SK-N-SH treated with all-trans-retinoic acid at 6 μM for 48 hours (cell line): ENCODE data around the gene SPACA9.

ENCODE experiments used
- CSDC2 ChIP-seq: fragments of 250-450 bp; sonication (Bioruptor Pico); IDR thresholded peaks from 2 replicates; pipeline ENCODE4 v1.5.0; 2020; ENCODE audit warnings: mild to moderate bottlenecking, moderate library complexity
- RARB ChIP-seq: fragments of 250-450 bp; sonication (Bioruptor Pico); IDR thresholded peaks from 2 replicates; pipeline ENCODE4 v1.8.0; 2021; ENCODE audit warnings: mild to moderate bottlenecking, moderate library complexity
- SNAI2 ChIP-seq: fragments of 250-450 bp; sonication (Bioruptor Pico); IDR thresholded peaks from 2 replicates; pipeline ENCODE4 v1.5.0; 2020; ENCODE audit warnings: mild to moderate bottlenecking, moderate library complexity
- ZC3H10 ChIP-seq: fragments of 250-450 bp; sonication (Bioruptor Pico); IDR thresholded peaks from 2 replicates; pipeline ENCODE4 v1.5.1; 2021; ENCODE audit warnings: mild to moderate bottlenecking, moderate library complexity
- TF ChIP-seq, protein P1 (sequence below): fragments of 250-450 bp; sonication (Bioruptor Pico); IDR thresholded peaks from 2 replicates; pipeline ENCODE4 v1.8.0; 2020; ENCODE audit warnings: mild to moderate bottlenecking, moderate library complexity, borderline replicate concordance

DNA sequence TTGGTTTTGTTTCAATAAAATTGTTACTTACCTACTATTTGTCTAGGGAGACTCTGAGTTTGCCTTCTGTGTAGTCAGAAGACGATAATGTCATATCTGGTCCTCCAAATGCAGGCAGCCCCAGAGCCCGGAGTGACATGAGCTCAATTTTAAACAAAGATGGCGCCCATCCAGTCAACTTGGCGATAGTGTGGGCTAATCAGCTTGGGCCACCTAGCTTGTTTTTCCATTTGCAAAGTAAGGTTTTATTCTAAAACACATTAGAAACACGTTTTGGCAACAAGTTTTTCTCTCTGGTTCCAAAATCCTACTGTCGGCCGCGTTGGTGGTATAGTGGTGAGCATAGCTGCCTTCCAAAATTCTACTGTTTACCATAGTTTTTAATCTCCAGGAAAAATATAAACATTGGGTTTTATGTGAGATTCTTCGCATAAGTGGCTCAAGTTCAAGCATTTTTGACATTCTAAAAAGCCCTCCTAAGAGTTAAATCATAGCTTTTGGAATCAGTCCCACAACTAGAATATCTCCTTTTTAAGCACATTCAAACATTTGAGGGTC is 52.6 kb downstream of the SPACA9 start:
- TF ChIP-seq ZC3H10 (no peak), SNAI2 (CRISPR knock-in tag) (no peak), CSDC2 (no peak), RARB (CRISPR knock-in tag) (no peak)
- TF ChIP-seq, protein P1, sequence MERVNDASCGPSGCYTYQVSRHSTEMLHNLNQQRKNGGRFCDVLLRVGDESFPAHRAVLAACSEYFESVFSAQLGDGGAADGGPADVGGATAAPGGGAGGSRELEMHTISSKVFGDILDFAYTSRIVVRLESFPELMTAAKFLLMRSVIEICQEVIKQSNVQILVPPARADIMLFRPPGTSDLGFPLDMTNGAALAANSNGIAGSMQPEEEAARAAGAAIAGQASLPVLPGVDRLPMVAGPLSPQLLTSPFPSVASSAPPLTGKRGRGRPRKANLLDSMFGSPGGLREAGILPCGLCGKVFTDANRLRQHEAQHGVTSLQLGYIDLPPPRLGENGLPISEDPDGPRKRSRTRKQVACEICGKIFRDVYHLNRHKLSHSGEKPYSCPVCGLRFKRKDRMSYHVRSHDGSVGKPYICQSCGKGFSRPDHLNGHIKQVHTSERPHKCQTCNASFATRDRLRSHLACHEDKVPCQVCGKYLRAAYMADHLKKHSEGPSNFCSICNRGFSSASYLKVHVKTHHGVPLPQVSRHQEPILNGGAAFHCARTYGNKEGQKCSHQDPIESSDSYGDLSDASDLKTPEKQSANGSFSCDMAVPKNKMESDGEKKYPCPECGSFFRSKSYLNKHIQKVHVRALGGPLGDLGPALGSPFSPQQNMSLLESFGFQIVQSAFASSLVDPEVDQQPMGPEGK (CRISPR knock-in tag), result no peak
